ENCODE data around the gene SNED1. TPM values are rescaled to one million over a fixed set of nuclear protein-coding genes. Genes with fewer than 3 reads are reported as not detected.
A peak's percentile ranks its signal among the peaks of the same experiment; 100 is the strongest.

SNED1 gene
- total and polyA plus RNA-seq, 2 donors (not counting 1 experiment from before 2014, with no cell fraction given), result 27.2 to 39.5 TPM

- Histone ChIP-seq H4K20me1 (ENCODE audit: control insufficient read depth, extremely low read depth, insufficient read depth, low read length) (no peaks in the 10 kb centered on the region), H3K4me3 (replicated peaks in 1 of 4; ENCODE audit: control extremely low read depth in 1 of 4, insufficient read depth in 1 of 4, low read depth in 3 of 4, low read length in 4 of 4) (no peak overlapping the region)
- DNase-seq (ENCODE audit: low read depth in 2 of 2), result no peak
Measured at GRCh38 chr2:240954436-240955305, 43.7 kb upstream of the SNED1 start.

GRCh38 chr2:240955306-240956170 is 42.9 kb upstream of the SNED1 start:
- Histone ChIP-seq H4K20me1 (ENCODE audit: control insufficient read depth, extremely low read depth, insufficient read depth, low read length) (no peaks in the 10 kb centered on the region), H3K9me3 (ENCODE audit: control insufficient read depth, insufficient read depth, low read depth, low read length) (no peaks in the 10 kb centered on the region)
- no peak for DNase-seq (ENCODE audit: low read depth in 2 of 2)

More at GRCh38 chr2:240954436-240955305, 43.7 kb upstream of the SNED1 start:
- Histone ChIP-seq H3K4me2 (ENCODE audit: extremely low read depth, insufficient read depth, low read length) (no peak overlapping the region), H3K9me3 (ENCODE audit: control insufficient read depth, insufficient read depth, low read depth, low read length) (no peaks in the 10 kb centered on the region), H2AFZ (ENCODE audit: low read length) (no peak overlapping the region), H3K27ac (ENCODE audit: insufficient read depth, low read length) (no peak overlapping the region), H3K79me2 (ENCODE audit: control insufficient read depth, insufficient read depth, low read length) (no peaks in the 10 kb centered on the region), H3K36me3 (ENCODE audit: control insufficient read depth, insufficient read depth, low read length) (no peaks in the 10 kb centered on the region), H3K27me3 (ENCODE audit: control insufficient read depth, insufficient read depth, low read length) (peaks cover 25% of the 10 kb centered on the region), H3K4me1 (ENCODE audit: control insufficient read depth, extremely low read depth, insufficient read depth, low read length) (peaks cover 2% of the 10 kb centered on the region), H3K9ac (ENCODE audit: insufficient read depth, low read length) (no peak overlapping the region)
- TF ChIP-seq CTCF (conservative IDR thresholded peaks at IDR 0.05 in 1 of 2, IDR thresholded peaks at IDR 0.05 in 1 of 2; ENCODE audit: low read depth in 1 of 2, low read length in 2 of 2), result no peak
- peak; percentile 44 for TF ChIP-seq EZH2 (IDR thresholded peaks at IDR 0.05; ENCODE audit: low read length, missing control alignments)

More at GRCh38 chr2:240955306-240956170, 42.9 kb upstream of the SNED1 start:
- H3K79me2 ChIP-seq (ENCODE audit: control insufficient read depth, insufficient read depth, low read length), result no peaks in the 10 kb centered on the region
- H3K4me1 ChIP-seq (ENCODE audit: control insufficient read depth, extremely low read depth, insufficient read depth, low read length), result peaks cover 8% of the 10 kb centered on the region
- no peak overlapping the region for H3K4me2 ChIP-seq (ENCODE audit: extremely low read depth, insufficient read depth, low read length)
- no peaks in the 10 kb centered on the region for H3K36me3 ChIP-seq (ENCODE audit: control insufficient read depth, insufficient read depth, low read length)
- H3K9ac ChIP-seq (ENCODE audit: insufficient read depth, low read length), result no peak overlapping the region
- no peak overlapping the region for H3K27ac ChIP-seq (ENCODE audit: insufficient read depth, low read length)
- H3K4me3 ChIP-seq (replicated peaks in 1 of 4; ENCODE audit: control extremely low read depth in 1 of 4, insufficient read depth in 1 of 4, low read depth in 3 of 4, low read length in 4 of 4), result no peak overlapping the region
- H2AFZ ChIP-seq (ENCODE audit: low read length), result no peak overlapping the region
- peaks cover 25% of the 10 kb centered on the region for H3K27me3 ChIP-seq (ENCODE audit: control insufficient read depth, insufficient read depth, low read length)
- TF ChIP-seq CTCF (conservative IDR thresholded peaks at IDR 0.05 in 1 of 2, IDR thresholded peaks at IDR 0.05 in 1 of 2; ENCODE audit: low read depth in 1 of 2, low read length in 2 of 2) (no peak), EZH2 (IDR thresholded peaks at IDR 0.05; ENCODE audit: low read length, missing control alignments) (peak; percentile 2)
